ENCODE measurements around the gene FAM168A.

Gene FAM168A

GRCh38 chr11:73524774-73525173, 73.1 kb downstream of the FAM168A start:
- no peak overlapping the region for H3K27ac ChIP-seq
- CTCF ChIA-PET, result interaction anchor here (0.7 kb wide), 1 partner anchor 13 kb away, joined by 3 read pairs; no protein-coding TSS in a partner anchor
- no peak for DNase-seq (ENCODE audit: low spot score)
- TF ChIP-seq CTCF (conservative IDR thresholded peaks at IDR 0.05; ENCODE audit: low read depth), result no peak
- POLR2A ChIA-PET (ENCODE audit: low non-redundant PET), result no interaction called here

- POLR2A ChIA-PET (ENCODE audit: low non-redundant PET), result no interaction called here
- no peak for TF ChIP-seq CTCF (conservative IDR thresholded peaks at IDR 0.05; ENCODE audit: low read depth)
- CTCF ChIA-PET, result interaction anchor here (0.6 kb wide), 2 partner anchors 68 to 94 kb away, joined by 3 read pairs; no protein-coding TSS in a partner anchor
Measured at GRCh38 chr11:73521621-73522020, 76.3 kb downstream of the FAM168A start.

GRCh38 chr11:73520353-73521061, 77.4 kb downstream of the FAM168A start:
- no peak for DNase-seq (ENCODE audit: low spot score)
- no peak for TF ChIP-seq CTCF (conservative IDR thresholded peaks at IDR 0.05; ENCODE audit: low read depth)
- ChIA-PET POLR2A (ENCODE audit: low non-redundant PET) (interaction anchor here (0.6 kb wide), 1 partner anchor 44 kb away, joined by 3 read pairs; no protein-coding TSS in a partner anchor), CTCF (interaction anchor here (0.6 kb wide), 2 partner anchors 42 to 359 kb away, joined by 3 to 8 read pairs; no protein-coding TSS in a partner anchor)
- no peak overlapping the region for H3K27ac ChIP-seq

More at GRCh38 chr11:73521621-73522020, 76.3 kb downstream of the FAM168A start:
- H3K27ac ChIP-seq, result no peak overlapping the region
- no peak for DNase-seq (ENCODE audit: low spot score)

- ChIA-PET POLR2A (ENCODE audit: low non-redundant PET) (no interaction called here), CTCF (interaction anchor here (0.6 kb wide), 1 partner anchor 12 kb away, joined by 3 read pairs; no protein-coding TSS in a partner anchor)
Measured at GRCh38 chr11:73519266-73519665, 78.6 kb downstream of the FAM168A start.

GRCh38 chr11:73518195-73518594, 79.7 kb downstream of the FAM168A start:
- POLR2A ChIA-PET (ENCODE audit: low non-redundant PET), result no interaction called here
- no peak for DNase-seq (ENCODE audit: low spot score)
- TF ChIP-seq CTCF (conservative IDR thresholded peaks at IDR 0.05; ENCODE audit: low read depth), result no peak
- CTCF ChIA-PET, result interaction anchor here (0.7 kb wide), 1 partner anchor 232 kb away, joined by 3 read pairs; no protein-coding TSS in a partner anchor
- no peak overlapping the region for H3K27ac ChIP-seq

More at GRCh38 chr11:73519266-73519665, 78.6 kb downstream of the FAM168A start:
- H3K27ac ChIP-seq, result no peak overlapping the region
- no peak for DNase-seq (ENCODE audit: low spot score)
- TF ChIP-seq CTCF (conservative IDR thresholded peaks at IDR 0.05; ENCODE audit: low read depth), result no peak

- CTCF ChIA-PET, result interaction anchor here (0.7 kb wide), 1 partner anchor 33 kb away, joined by 3 read pairs; no protein-coding TSS in a partner anchor
- DNase-seq (ENCODE audit: low spot score), result no peak
- TF ChIP-seq CTCF (conservative IDR thresholded peaks at IDR 0.05; ENCODE audit: low read depth), result no peak
- POLR2A ChIA-PET (ENCODE audit: low non-redundant PET), result no interaction called here
- H3K27ac ChIP-seq, result no peak overlapping the region
Measured at GRCh38 chr11:73516080-73516479, 81.8 kb downstream of the FAM168A start.
